PC-3 (cell line): Measurements from ENCODE around the gene ERVMER34-1. TPM values are rescaled to one million over a fixed set of nuclear protein-coding genes. Genes with fewer than 3 reads are reported as not detected.
A peak's percentile ranks its signal among the peaks of the same experiment; 100 is the strongest.

Source experiments
- ATAC-seq: fragments of 200-7000 bp; cut with Tn5 transposase; 2 replicates; pipeline ENCODE4 v1.9.1; 2020; ENCODE audit warnings: mild to moderate bottlenecking, moderate library complexity
- BruUV-seq: library from RNA; stranded (reverse); fragments of 400-500 nt; replicated peaks from 2 replicates; lab custom pipeline; 2021; lab: Mats Ljungman, UMichigan
- CTCF ChIA-PET: fragments of 300-600 bp; sonication (Branson Sonifier 250); formaldehyde crosslinking; loops from one replicate; lab custom pipeline; 2022; ENCODE audit warnings: antibody characterized with exemption; lab: Charles Lee
- POLR2A ChIA-PET: fragments of 300-600 bp; sonication (Branson Sonifier 250); formaldehyde crosslinking; loops from one replicate; lab custom pipeline; 2022; ENCODE audit warnings: antibody characterized with exemption; ENCODE audit not compliant: unreplicated experiment; lab: Charles Lee
- DNase-seq: peaks from one replicate; pipeline ENCODE4 v3.0.0-alpha.2; 2015
- H2AFZ ChIP-seq: fragments of 300-600 bp; sonication (generic); 2 replicates; pipeline ENCODE4 v1.6.0; 2016; ENCODE audit warnings: antibody characterized with exemption, low read length
- H3F3A ChIP-seq: fragments of 300-600 bp; sonication (generic); one replicate; pipeline ENCODE4 v1.6.0; 2017; ENCODE audit warnings: antibody characterized with exemption, low read length, control low read depth, mild to moderate bottlenecking; ENCODE audit not compliant: unreplicated experiment
- H3K27ac ChIP-seq: fragments of 300-600 bp; sonication (generic); 2 replicates; pipeline ENCODE4 v1.5.1; 2016; ENCODE audit warnings: mild to moderate bottlenecking, low read length
- H3K27me3 ChIP-seq: fragments of 300-600 bp; sonication (generic); 2 replicates; pipeline ENCODE4 v1.6.1; 2016; ENCODE audit warnings: low read length, mixed read lengths
- H3K36me3 ChIP-seq: fragments of 300-600 bp; sonication (generic); 2 replicates; pipeline ENCODE4 v1.6.1; 2016; ENCODE audit warnings: low read depth, mixed run types, low read length, mixed read lengths
- H3K4me1 ChIP-seq: fragments of 300-600 bp; sonication (generic); 2 replicates; pipeline ENCODE4 v1.5.1; 2016; ENCODE audit warnings: low read length; ENCODE audit not compliant: insufficient read depth
- H3K4me2 ChIP-seq: fragments of 300-600 bp; sonication (generic); 2 replicates; pipeline ENCODE4 v1.6.0; 2016; ENCODE audit warnings: low read length
- H3K4me3 ChIP-seq: fragments of 300-600 bp; sonication (generic); 2 replicates; pipeline ENCODE4 v1.5.1; 2016; ENCODE audit warnings: mild to moderate bottlenecking, low read length, mixed read lengths
- H3K79me2 ChIP-seq: fragments of 300-600 bp; sonication (generic); 2 replicates; pipeline ENCODE4 v1.6.1; 2017; ENCODE audit warnings: low read length, mixed read lengths
- H3K9ac ChIP-seq: fragments of 300-600 bp; sonication (generic); 2 replicates; pipeline ENCODE4 v1.6.0; 2016; ENCODE audit warnings: mild to moderate bottlenecking, low read length
- H3K9me2 ChIP-seq: fragments of 300-600 bp; sonication (generic); replicated peaks from 2 replicates; pipeline ENCODE4 v1.6.1; 2016; ENCODE audit warnings: mixed run types, low read length, mixed read lengths
- H3K9me3 ChIP-seq: fragments of 300-600 bp; sonication (generic); 2 replicates; pipeline ENCODE4 v1.6.1; 2016; ENCODE audit warnings: low read length, mixed read lengths
- H4K20me1 ChIP-seq: fragments of 300-600 bp; sonication (generic); 2 replicates; pipeline ENCODE4 v1.6.1; 2016; ENCODE audit warnings: low read length, mixed read lengths
- EZH2 ChIP-seq: fragments of 300-600 bp; sonication (generic); IDR thresholded peaks from one replicate; pipeline ENCODE4 v1.6.1; 2017; ENCODE audit warnings: antibody characterized with exemption, mild to moderate bottlenecking, low read length; ENCODE audit not compliant: unreplicated experiment
- EZH2phosphoT487 ChIP-seq: fragments of 300-600 bp; sonication (generic); IDR thresholded peaks from 2 replicates; pipeline ENCODE4 v1.6.1; 2018; ENCODE audit warnings: mild to moderate bottlenecking, antibody characterized with exemption, low read length, borderline replicate concordance
- intact Hi-C: fragments of 100-400 bp; cut with micrococcal nuclease; formaldehyde crosslinking; loops from 2 replicates; pipeline ENCODE4 v1.9.0; 2023
- total RNA-seq: library from RNA; depleted of rRNA; stranded (reverse); fragments of >200 nt; gene quantifications from 2 replicates; pipeline ENCODE4 v1.2.3, GENCODE V29; 2014
- TF ChIP-seq, protein P1 (sequence below): fragments of 300-600 bp; sonication (generic); conservative IDR thresholded peaks from 2 replicates; pipeline ENCODE4 v1.5.1; 2017; ENCODE audit warnings: antibody characterized with exemption, low read depth, mild to moderate bottlenecking, low read length

Gene ERVMER34-1
- total RNA-seq, 1 experiment from 2014 or later = 1.7 TPM

- Histone ChIP-seq H3K27me3 (no peaks in the 10 kb centered on the region), H2AFZ (peak overlapping the region; percentile 98), H3K27ac (0 out of 2 replicates have a peak overlapping the region, but pooled peaks have one; percentile 10), H3K4me1 (peaks cover 11% of the 10 kb centered on the region), H4K20me1 (no peaks in the 10 kb centered on the region), H3K4me2 (peak overlapping the region; percentile 94), H3K4me3 (peak overlapping the region; percentile 80), H3K9ac (peak overlapping the region; percentile 84), H3K36me3 (no peaks in the 10 kb centered on the region; the same call in 1 of the 2 replicates), H3K9me2 (no peaks in the 10 kb centered on the region), H3K79me2 (no peaks in the 10 kb centered on the region), H3K9me3 (no peaks in the 10 kb centered on the region), H3F3A (peaks cover 13% of the 10 kb centered on the region)
- DNase-seq (peak; percentile 98), ATAC-seq (peak; percentile 98)
- POLR2A ChIA-PET = interaction anchor here (0.5 to 2.5 kb wide), 6 partner anchors 10 to 1289 kb away, joined by 3 to 15 read pairs (median 4); partner anchors contain the start of gene RASL11B
- intact Hi-C loops = loop anchor here (1.0 kb wide), 1 partner anchor 140 kb away; the partner anchor contains the start of gene RASL11B
- TF ChIP-seq, protein P1, sequence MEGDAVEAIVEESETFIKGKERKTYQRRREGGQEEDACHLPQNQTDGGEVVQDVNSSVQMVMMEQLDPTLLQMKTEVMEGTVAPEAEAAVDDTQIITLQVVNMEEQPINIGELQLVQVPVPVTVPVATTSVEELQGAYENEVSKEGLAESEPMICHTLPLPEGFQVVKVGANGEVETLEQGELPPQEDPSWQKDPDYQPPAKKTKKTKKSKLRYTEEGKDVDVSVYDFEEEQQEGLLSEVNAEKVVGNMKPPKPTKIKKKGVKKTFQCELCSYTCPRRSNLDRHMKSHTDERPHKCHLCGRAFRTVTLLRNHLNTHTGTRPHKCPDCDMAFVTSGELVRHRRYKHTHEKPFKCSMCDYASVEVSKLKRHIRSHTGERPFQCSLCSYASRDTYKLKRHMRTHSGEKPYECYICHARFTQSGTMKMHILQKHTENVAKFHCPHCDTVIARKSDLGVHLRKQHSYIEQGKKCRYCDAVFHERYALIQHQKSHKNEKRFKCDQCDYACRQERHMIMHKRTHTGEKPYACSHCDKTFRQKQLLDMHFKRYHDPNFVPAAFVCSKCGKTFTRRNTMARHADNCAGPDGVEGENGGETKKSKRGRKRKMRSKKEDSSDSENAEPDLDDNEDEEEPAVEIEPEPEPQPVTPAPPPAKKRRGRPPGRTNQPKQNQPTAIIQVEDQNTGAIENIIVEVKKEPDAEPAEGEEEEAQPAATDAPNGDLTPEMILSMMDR = no peak
- TF ChIP-seq EZH2 (no peak), EZH2phosphoT487 (no peak)
- CTCF ChIA-PET = interaction anchor here (0.5 to 0.8 kb wide), 4 partner anchors 10 to 1512 kb away, joined by 3 read pairs; no protein-coding TSS in a partner anchor
- no TSS peak for BruUV-seq
Observed at GRCh38 chr4:52721968-52722815, 29.0 kb downstream of the ERVMER34-1 start.

DNA sequence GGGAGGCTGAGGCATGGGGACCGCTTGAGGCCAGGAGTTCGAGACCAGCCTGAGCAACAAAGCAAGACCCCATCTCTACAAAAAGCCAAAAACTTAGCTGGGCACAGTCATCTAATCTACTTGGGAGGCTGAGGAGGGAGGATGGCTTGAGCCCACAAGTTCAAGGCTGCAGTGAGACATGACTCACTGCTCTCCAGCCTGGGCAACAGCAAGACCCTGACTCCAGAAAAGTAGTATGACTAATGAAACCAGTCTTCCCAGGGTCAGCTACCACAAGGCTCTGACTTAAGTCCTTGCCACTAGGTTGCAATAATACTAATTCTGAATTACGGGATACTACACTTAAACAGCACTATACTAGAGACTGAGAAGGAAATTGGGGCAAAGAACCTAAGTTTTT, 33.1 kb downstream of the ERVMER34-1 start:
- no peaks in the 10 kb centered on the region for H3K9me2 ChIP-seq
- CTCF ChIA-PET = no interaction called here
- TF ChIP-seq EZH2 (no peak), EZH2phosphoT487 (no peak)
- TF ChIP-seq, protein P1 = no peak
- no peak overlapping the region for H3K4me2 ChIP-seq
- no peak for ATAC-seq
- H3K27ac ChIP-seq = no peak overlapping the region
- peaks cover 27% of the 10 kb centered on the region for H3K4me1 ChIP-seq
- no peaks in the 10 kb centered on the region for H4K20me1 ChIP-seq
- H2AFZ ChIP-seq = no peak overlapping the region
- no peaks in the 10 kb centered on the region for H3K9me3 ChIP-seq
- intact Hi-C loops = loop anchor here (5.0 kb wide), 1 partner anchor 1514 kb away; no protein-coding TSS in a partner anchor
- no peak overlapping the region for H3K9ac ChIP-seq
- H3F3A ChIP-seq = peaks cover 13% of the 10 kb centered on the region
- no TSS peak for BruUV-seq
- peaks cover 18% of the 10 kb centered on the region for H3K79me2 ChIP-seq
- H3K36me3 ChIP-seq = peaks cover 30% of the 10 kb centered on the region
- no peak overlapping the region for H3K4me3 ChIP-seq
- peak; percentile 50 for DNase-seq
- POLR2A ChIA-PET = no interaction called here
- H3K27me3 ChIP-seq = no peaks in the 10 kb centered on the region
